Colon (tissue), 2 donors: Measurements from ENCODE around the gene PARD3B.

Experiments
- FAIRE-seq: peaks from 2 replicates; lab custom pipeline; 2012; peaks lifted over from hg19 to GRCh38; lab: Jason Lieb, UNC
- donor health status: control.
- donor health status: control.

PARD3B gene

GRCh38 chr2:205138735-205139134 lies 593.5 kb downstream of the PARD3B start:
- FAIRE-seq: no peak

DNA sequence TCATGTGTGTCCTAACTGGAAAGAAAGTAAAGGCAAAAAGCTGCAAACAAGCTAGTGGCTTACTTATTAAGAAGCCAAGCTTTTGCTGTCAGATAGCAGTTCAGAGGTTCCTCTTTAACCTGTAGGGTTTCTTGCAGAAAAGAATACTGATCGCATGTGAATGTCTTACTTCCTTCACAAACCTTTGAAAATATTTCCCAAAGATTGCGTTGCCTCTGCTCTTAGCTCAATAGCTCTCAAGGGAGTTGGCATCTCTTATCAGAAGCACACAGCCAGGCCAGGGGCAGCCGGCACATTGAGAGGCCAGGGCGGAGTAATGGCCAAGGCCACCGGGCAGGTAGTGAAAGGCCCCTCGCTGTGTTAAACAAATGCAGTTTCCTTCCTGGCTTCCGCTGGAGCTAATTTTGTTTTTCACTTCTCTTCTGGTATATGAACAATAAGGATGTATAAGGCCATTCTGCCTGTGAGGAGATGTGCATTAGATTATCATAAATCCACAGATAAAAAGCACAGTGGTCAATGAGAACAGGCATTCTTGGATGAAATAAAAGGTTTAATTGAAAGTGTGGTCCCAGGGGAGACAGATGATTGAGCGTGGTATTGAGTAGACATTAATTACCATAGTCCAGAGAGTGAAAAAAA lies 594.7 kb downstream of the PARD3B start:
- no peak for FAIRE-seq

- no peak for FAIRE-seq
Observed at GRCh38 chr2:205141381-205141780, 596.1 kb downstream of the PARD3B start.

GRCh38 chr2:205145888-205146287 lies 600.6 kb downstream of the PARD3B start:
- no peak for FAIRE-seq

DNA sequence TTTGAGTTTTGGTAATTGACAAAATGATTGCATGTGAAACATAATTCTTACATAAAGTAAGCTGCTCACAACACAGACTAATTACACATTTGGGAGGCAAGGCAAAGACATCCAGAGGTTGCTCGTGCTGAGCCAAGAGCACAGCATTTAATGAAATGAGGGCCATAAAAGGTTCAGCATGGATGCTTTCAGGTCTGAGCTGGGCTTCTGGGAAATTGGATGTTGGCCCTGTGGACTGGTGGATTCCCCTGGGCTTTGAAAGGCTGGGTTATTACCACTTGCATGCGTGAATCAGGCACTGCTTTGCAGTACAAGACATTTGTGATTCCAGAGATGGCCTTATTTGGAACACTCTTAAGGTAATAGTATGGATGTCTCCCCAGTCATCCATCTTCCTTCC lies 603.5 kb downstream of the PARD3B start:
- FAIRE-seq: no peak

DNA sequence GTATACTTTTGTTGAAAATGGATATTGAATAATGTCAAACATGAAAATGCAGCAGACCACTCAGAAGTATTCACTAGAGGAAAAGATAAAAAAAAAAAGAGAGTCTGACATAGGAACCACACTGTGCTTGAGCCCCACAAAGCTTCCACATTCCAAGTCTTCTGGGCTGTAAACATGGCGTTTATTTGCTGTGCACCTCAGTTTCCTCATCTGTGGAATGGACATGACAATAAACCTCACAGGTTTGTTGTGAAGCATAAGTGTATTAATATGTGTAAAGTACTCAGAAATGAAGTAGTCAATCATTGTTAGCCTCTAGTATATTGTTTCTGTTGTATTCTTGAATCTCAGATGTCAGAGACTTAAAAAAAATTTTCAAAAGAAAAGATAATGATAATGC lies 611.2 kb downstream of the PARD3B start:
- FAIRE-seq: no peak

- FAIRE-seq: no peak
Observed at GRCh38 chr2:205158404-205158803, 613.1 kb downstream of the PARD3B start.

DNA sequence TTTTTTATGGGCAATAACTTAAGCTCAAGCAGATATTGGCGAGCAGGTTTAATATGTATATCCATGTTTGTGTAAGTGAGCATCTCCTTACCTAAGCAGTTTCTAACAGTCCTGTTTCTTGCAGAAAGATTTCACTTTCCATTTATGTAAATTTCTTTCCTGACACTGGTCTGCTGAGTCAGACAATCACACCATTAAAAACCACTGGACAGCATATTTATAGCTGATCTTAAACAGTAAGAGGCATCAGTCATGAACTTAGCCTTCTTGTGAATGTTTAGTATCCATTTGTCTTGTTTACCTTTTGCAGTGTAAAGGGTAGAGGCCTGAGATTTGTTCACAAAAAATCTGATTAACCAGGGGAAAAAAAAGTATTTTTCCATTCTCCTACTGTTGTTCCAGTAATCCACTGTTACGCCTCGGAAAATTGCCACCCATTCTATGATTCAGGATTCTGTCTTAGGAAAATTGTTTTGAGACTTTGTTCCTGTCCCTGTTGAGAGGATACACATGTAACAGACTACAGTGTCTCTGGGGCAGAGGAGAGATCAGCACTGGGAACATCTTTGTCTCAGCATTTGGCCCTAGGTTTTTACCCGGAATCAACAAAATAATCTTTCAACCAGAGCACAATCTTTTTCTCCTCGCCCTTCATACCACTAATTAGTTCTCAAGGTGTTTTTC lies 616.0 kb downstream of the PARD3B start:
- no peak for FAIRE-seq

DNA sequence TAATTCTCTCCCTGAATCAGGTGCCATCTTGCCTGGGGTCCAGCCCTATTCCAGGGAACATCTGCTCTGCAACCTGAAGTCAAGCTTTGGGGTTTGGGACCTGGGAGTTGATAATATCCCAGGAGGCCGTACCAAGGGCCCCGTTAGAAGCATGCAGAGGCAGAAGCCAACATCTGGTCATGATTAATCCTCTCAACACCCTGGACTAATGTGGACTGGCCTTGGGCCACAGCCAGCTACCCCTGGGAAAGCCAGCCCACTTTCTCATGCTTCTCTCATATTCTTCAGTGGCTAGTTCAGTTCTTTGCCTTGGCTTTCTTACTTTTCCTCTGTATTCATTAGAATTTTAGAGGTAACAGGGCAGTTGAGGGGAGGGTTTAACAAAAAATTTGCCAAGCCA lies 621.5 kb downstream of the PARD3B start:
- no peak for FAIRE-seq

- no peak for FAIRE-seq
Observed at GRCh38 chr2:205169012-205169411, 623.7 kb downstream of the PARD3B start.

- FAIRE-seq: no peak
Observed at GRCh38 chr2:205169464-205169863, 624.2 kb downstream of the PARD3B start.

DNA sequence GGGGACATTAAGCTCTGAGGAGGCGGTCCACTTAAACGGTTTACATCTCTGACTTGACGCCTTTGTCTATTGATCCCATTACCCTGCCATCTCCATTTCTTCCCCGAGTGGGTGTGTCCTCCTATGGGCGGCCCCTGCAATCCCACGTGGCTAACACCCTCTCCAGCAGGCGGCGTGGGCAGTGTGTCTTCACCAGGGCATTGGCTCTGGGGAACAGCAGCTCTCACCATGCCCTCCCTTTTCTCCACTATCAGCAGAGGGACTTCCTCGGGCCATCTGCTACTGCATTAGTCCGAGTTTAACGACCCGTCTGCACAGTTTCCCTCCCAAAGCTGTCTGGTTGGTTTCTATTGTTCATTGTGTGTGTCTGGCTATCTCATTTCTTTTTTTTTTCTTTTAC lies 625.1 kb downstream of the PARD3B start:
- FAIRE-seq: no peak

DNA sequence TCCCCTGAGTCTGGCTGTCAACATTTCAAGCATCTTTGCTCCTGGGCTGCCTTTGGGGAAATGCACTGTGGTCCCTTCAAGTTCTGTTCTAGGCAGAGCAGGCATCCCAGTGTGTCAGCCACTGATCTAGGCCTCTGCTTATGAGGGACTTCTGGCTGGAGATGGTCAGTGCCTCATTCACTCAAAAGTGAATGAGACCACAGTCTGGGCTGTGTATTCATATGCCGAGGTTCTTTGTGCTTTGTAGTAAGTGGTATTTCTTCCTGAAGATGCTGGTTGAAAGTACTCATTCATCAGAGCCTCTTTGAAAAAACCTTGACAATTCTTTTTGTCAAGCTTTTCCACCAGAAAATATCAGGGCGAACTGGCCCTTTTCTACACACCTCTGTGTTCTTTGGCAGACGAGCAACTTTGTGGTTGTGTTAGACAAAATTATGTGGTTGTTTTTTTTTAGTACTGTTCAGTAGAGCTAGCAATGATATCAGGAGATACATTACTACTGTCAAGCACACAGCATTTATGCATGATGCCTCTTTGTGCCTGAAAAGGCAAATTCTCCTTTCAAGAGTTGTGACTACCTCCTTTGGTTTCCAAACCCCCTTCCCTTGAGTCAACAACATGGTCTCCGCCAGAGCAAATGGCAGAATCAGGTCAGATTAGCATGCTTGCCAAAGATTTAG lies 626.1 kb downstream of the PARD3B start:
- FAIRE-seq: no peak

- FAIRE-seq: no peak
Observed at GRCh38 chr2:205175831-205176230, 630.6 kb downstream of the PARD3B start.

DNA sequence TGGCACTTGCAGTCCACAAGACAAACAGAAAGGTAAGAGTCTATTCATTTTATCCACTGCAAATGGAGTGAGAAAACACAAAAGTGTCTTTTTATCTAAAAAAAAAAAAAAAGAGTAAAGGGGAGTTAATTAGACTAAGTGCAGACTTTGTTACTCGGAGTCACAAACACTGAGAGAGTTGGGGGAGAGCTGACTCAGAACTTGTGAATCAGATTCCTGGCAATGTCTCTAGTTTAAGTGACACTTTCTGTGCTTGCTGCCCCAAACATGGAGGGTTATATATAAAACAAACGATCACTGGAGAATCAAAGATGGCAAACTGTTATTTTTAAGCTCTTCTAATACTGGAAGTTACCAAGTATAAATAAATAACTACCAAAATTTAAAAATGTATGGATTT lies 631.3 kb downstream of the PARD3B start:
- no peak for FAIRE-seq

DNA sequence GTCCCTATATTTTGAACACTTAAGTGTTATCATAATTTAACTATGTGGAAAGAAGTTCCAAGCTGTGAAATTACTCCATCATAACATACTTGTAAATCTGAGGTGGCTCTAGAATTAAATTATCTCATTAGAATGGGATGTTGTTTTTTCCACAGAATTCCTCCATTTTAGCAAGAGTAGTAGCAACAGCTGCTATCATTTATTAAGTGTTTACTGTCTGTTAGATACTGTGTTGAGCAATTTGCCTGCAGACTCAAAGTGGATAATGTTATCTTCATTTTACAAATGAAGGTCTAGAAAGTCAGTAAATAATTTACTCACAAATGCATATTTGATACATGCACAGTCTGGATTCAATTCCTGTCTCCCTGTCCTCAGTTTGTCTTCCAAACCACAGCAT lies 632.3 kb downstream of the PARD3B start:
- no peak for FAIRE-seq

GRCh38 chr2:205180730-205181129 lies 635.5 kb downstream of the PARD3B start:
- no peak for FAIRE-seq

DNA sequence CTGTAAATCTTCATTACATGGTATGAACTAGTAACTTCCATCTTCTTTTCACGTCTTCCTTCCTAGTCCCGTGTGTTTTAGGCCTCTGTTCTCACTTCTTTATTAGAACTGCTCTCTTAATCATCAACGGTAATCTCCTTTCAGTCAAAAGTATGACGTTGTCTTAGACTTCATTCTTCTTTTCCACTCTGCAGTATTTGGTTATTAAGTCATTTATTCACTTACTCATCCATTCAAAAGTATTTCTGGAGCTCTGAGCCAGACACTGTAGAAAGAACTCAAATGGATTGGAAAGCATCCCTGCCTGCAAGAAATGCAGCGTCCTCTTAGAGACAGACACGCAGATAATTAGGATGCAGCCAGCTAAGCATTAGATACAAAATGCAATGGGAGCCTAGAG lies 642.5 kb downstream of the PARD3B start:
- no peak for FAIRE-seq

DNA sequence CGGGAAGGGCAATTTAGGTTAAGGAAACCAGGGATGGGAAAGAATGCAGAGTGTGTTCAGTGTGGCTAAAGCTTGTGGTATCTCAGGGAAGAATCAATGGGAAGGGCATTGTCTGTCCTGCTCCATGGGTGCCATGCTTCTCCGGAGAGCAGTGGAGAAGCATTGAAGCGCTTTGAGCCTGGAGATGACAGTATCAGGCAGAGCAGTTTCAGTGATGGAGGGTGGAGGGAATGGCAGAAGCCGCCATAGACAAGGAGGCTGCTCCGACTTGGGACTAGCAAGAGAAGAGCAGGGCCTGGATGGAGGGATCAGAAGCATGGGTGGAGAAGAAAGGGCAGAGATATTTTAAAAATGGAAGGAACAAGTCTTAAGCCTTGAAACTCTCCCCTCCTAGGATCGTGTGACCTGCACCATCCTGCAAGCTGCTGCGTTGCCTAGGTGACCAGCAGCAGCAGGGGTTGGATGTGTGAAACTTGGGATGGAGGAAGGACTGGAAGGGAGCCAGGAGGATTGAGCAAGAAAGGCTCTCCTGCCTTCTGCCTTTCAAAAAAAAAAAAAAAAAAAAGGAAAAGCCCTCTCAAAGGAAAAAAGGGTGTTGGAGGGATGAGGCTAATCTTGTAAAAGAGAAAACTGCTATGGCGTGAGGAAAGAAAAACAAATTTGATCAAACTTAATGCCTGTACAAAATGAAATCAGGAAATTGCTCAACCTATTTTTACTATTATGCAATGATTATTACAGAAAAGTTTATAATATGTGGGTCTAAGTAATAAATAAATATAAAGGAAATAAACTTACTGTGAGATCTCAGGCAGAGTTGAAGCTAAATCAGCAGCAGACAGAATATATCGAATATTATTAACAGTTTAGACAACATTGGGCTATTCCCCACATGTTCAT lies 643.2 kb downstream of the PARD3B start:
- no peak for FAIRE-seq

GRCh38 chr2:205189301-205189700 lies 644.0 kb downstream of the PARD3B start:
- no peak for FAIRE-seq

DNA sequence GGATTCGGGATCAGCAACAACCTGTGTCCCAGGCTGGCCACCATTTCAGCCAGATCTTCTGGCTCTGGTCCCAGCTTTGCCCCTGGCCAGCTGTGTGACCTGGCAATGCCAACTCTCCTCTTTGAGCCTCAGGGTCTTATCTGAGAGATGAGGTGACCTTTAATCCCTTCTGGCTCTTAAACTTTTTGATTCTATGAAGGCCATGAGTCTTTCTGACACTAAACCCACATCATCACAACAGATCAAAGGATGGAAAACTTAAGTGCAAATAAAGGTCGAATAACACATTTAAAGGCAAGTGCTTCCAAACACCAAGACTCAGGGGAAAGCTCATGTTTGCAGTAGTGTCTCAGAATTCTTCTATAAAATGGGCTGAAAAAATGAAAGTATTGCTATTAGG lies 645.3 kb downstream of the PARD3B start:
- FAIRE-seq: no peak

- FAIRE-seq: no peak
Observed at GRCh38 chr2:205193125-205193835, 648.0 kb downstream of the PARD3B start.
